OCI-LY7 (cell line): ENCODE measurements around the gene STIP1. TPM values are rescaled to one million over a fixed set of nuclear protein-coding genes. Genes with fewer than 3 reads are reported as not detected.

Experiments
- BruUV-seq: library from RNA; stranded (reverse); fragments of 400-500 nt; replicated peaks from 2 replicates; lab custom pipeline; 2021; lab: Mats Ljungman, UMichigan
- CTCF ChIA-PET: fragments of 300-600 bp; sonication (Branson Sonifier 250); formaldehyde crosslinking; loops from one replicate; lab custom pipeline; 2022; ENCODE audit warnings: antibody characterized with exemption; ENCODE audit not compliant: unreplicated experiment; lab: Charles Lee
- POLR2A ChIA-PET: fragments of 300-600 bp; sonication (Branson Sonifier 250); formaldehyde crosslinking; loops from one replicate; lab custom pipeline; 2022; ENCODE audit warnings: antibody characterized with exemption; lab: Charles Lee
- DNase-seq: peaks from one replicate; pipeline ENCODE4 v3.0.0-alpha.2; 2015; ENCODE audit warnings: low spot score
- H2AFZ ChIP-seq: fragments of 200-600 bp; sonication (generic), shearing (Covaris generic); 2 replicates; pipeline ENCODE4 v1.6.1; 2014; ENCODE audit warnings: mild to moderate bottlenecking, antibody characterized with exemption, low read length, moderate library complexity
- H3K27ac ChIP-seq: fragments of 200-600 bp; sonication (generic); 2 replicates; pipeline ENCODE4 v1.5.1; 2014; ENCODE audit warnings: mixed run types, low read depth, mild to moderate bottlenecking, moderate library complexity, low read length, inconsistent platforms; ENCODE audit not compliant: poor library complexity, severe bottlenecking
- H3K36me3 ChIP-seq: fragments of 200-600 bp; sonication (generic); 2 replicates; pipeline ENCODE4 v1.6.1; 2014; ENCODE audit warnings: mild to moderate bottlenecking, antibody characterized with exemption, low read length, moderate library complexity, mixed read lengths; ENCODE audit not compliant: insufficient read depth
- H3K4me1 ChIP-seq: fragments of 200-600 bp; sonication (generic); 2 replicates; pipeline ENCODE4 v1.5.1; 2014; ENCODE audit warnings: mild to moderate bottlenecking, low read length; ENCODE audit not compliant: insufficient read depth, poor library complexity, severe bottlenecking
- H3K4me2 ChIP-seq: fragments of 200-600 bp; sonication (generic); 2 replicates; pipeline ENCODE4 v1.6.1; 2014; ENCODE audit warnings: mild to moderate bottlenecking, low read length
- H3K4me3 ChIP-seq: fragments of 200-600 bp; sonication (generic); 2 replicates; pipeline ENCODE4 v1.5.1; 2014; ENCODE audit warnings: mild to moderate bottlenecking, low read depth, low read length; ENCODE audit not compliant: poor library complexity, severe bottlenecking
- H3K79me2 ChIP-seq: fragments of 200-600 bp; sonication (generic); 2 replicates; pipeline ENCODE4 v1.6.1; 2016; ENCODE audit warnings: low read depth, mild to moderate bottlenecking, low read length, moderate library complexity, mixed read lengths; ENCODE audit not compliant: insufficient read depth
- H3K9me2 ChIP-seq: fragments of 200-600 bp; sonication (generic); 2 replicates; pipeline ENCODE4 v1.6.1; 2016; ENCODE audit warnings: mild to moderate bottlenecking, low read length, mixed read lengths; ENCODE audit not compliant: insufficient read depth
- H3K9me3 ChIP-seq: fragments of 200-600 bp; sonication (generic); 2 replicates; pipeline ENCODE4 v1.6.1; 2014; ENCODE audit warnings: mild to moderate bottlenecking, mixed run types, low read length, mixed read lengths
- H4K20me1 ChIP-seq: fragments of 200-600 bp; sonication (generic); 2 replicates; pipeline ENCODE4 v1.6.1; 2014; ENCODE audit warnings: mild to moderate bottlenecking, antibody characterized with exemption, low read length, moderate library complexity, mixed read lengths; ENCODE audit not compliant: insufficient read depth
- EZH2phosphoT487 ChIP-seq: fragments of 200-600 bp; sonication (generic); IDR thresholded peaks from 2 replicates; pipeline ENCODE4 v1.6.1; 2018; ENCODE audit warnings: low read depth, borderline replicate concordance, mild to moderate bottlenecking, mixed run types, antibody characterized with exemption, low read length, moderate library complexity, mixed read lengths
- intact Hi-C: fragments of 100-400 bp; cut with micrococcal nuclease; formaldehyde crosslinking; loops from one replicate; pipeline ENCODE4 v1.10.0; 2022; ENCODE audit not compliant: unreplicated experiment
- total RNA-seq, 2 experiments: library from RNA; depleted of rRNA in 1 of 2; stranded (reverse); fragments of >200 nt in 1 of 2; shearing (Covaris generic) in 1 of 2; gene quantifications; 2 replicates each; pipeline ENCODE4 v1.2.3, GENCODE V29; 2014 to 2022
- TF ChIP-seq, protein P1 (sequence below): fragments of 200-600 bp; sonication (generic); conservative IDR thresholded peaks from 2 replicates; pipeline ENCODE4 v1.5.1; 2014; ENCODE audit warnings: mild to moderate bottlenecking, antibody characterized with exemption, low read length, moderate library complexity, mixed read lengths

The STIP1 gene
- total RNA-seq, 2 experiments from 2014 or later = 240 to 271 TPM

DNA sequence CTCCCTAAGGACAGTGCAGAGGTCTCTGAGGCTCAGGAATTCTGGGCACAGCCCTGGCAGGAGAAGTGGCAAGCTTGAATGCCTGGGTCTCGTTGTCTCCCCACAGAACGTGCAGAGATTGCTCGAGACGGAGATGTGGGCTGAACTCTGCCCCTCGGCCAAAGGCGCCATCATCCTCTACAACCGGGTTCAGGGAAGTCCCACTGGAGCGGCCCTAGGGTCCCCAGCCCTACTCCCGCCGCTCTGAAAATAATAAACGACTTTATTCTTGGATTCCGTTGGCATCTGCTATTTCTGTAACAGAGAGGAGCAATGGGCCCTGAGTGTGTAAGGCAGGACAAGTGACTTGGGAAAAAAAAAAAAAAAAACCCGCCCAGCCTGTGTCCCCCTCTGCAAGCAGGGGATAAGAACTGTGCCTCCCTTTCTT, 43.8 kb downstream of the STIP1 start:
- ChIA-PET POLR2A (interaction anchor here (0.7 to 1.0 kb wide), 3 partner anchors 15 to 106 kb away, joined by 4 to 6 read pairs (median 4); no protein-coding TSS in a partner anchor), CTCF (no interaction called here)
- intact Hi-C loops = loop anchor here (1.0 kb wide), 1 partner anchor 11 kb away; no protein-coding TSS in a partner anchor
- no TSS peak for BruUV-seq
- H3K9me2 ChIP-seq = no peaks in the 10 kb centered on the region
- peaks cover 4% of the 10 kb centered on the region; the same call in 1 of the 2 replicates for H3K36me3 ChIP-seq
- no peak for DNase-seq
- peak overlapping the region; percentile 94 for H3K4me2 ChIP-seq
- peak overlapping the region; percentile 66 for H3K27ac ChIP-seq
- TF ChIP-seq EZH2phosphoT487 = no peak
- TF ChIP-seq, protein P1, sequence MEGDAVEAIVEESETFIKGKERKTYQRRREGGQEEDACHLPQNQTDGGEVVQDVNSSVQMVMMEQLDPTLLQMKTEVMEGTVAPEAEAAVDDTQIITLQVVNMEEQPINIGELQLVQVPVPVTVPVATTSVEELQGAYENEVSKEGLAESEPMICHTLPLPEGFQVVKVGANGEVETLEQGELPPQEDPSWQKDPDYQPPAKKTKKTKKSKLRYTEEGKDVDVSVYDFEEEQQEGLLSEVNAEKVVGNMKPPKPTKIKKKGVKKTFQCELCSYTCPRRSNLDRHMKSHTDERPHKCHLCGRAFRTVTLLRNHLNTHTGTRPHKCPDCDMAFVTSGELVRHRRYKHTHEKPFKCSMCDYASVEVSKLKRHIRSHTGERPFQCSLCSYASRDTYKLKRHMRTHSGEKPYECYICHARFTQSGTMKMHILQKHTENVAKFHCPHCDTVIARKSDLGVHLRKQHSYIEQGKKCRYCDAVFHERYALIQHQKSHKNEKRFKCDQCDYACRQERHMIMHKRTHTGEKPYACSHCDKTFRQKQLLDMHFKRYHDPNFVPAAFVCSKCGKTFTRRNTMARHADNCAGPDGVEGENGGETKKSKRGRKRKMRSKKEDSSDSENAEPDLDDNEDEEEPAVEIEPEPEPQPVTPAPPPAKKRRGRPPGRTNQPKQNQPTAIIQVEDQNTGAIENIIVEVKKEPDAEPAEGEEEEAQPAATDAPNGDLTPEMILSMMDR = no peak
- no peaks in the 10 kb centered on the region for H3K9me3 ChIP-seq
- H4K20me1 ChIP-seq = no peaks in the 10 kb centered on the region
- H2AFZ ChIP-seq = peak overlapping the region; percentile 54; the same call in 1 of the 2 replicates
- H3K4me3 ChIP-seq = peak overlapping the region; percentile 72
- H3K79me2 ChIP-seq = peaks cover 8% of the 10 kb centered on the region; the same call in 1 of the 2 replicates
- H3K4me1 ChIP-seq = peaks cover 50% of the 10 kb centered on the region

DNA sequence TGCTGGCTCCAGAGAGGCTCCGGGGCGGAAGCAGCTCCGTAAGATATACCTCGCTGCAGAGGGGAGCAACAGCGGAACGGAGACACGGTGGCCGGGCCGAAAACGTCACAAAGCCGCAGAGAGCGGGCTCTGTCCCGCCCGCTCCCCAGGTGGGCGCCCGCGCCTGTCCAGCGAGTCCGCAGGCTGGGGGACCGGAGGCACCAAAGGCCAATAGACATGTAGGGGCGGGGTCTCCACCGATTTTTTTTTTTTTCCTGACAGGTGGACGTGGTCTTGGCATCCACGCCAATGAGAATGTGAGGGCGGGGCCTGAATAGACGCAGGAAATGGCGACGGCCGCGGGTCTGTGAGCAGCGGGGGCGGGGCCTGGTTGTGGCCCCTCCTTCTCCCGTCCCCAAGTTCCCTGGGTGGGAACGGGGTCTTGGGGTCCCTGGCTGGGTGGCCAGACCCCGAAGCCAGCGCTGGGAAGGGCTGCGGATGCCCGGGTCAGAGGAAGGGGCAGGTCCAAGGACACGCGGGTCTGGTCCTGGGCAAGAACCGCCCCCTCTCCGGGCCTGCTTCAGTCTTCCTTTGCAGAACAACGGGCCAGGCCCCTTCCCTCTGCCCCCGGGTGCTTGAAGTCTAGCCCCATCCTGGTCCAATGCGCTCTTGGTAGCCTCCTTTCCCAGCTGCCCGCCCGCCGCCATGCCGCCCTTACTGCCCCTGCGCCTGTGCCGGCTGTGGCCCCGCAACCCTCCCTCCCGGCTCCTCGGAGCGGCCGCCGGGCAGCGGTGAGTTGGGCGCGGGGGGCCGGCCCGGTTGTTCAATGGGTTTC, 44.4 kb downstream of the STIP1 start, which contains the start of gene DNAJC4:
TSS of gene DNAJC4 (plus strand) at position 378 of the 814 bp plus-strand sequence. CDS start at position 685, 307 bp downstream.
- peaks cover 8% of the 10 kb centered on the region; the same call in 1 of the 2 replicates for H3K79me2 ChIP-seq
- POLR2A ChIA-PET = interaction anchor here (0.6 to 1.0 kb wide), 3 partner anchors 11 to 1640 kb away, joined by 3 to 4 read pairs (median 4); partner anchors contain the start of gene FKBP2

More for the DNA sequence above, 44.4 kb downstream of the STIP1 start, which contains the start of gene DNAJC4:
- Histone ChIP-seq H4K20me1 (no peaks in the 10 kb centered on the region), H3K4me1 (peaks cover 50% of the 10 kb centered on the region), H2AFZ (peak within 1 kb of the TSS; percentile 54), H3K27ac (peak within 1 kb of the TSS; percentile 66), H3K4me3 (peak within 1 kb of the TSS; percentile 72), H3K9me2 (no peaks in the 10 kb centered on the region), H3K9me3 (no peaks in the 10 kb centered on the region), H3K36me3 (no peaks in the 10 kb centered on the region), H3K4me2 (peak within 1 kb of the TSS; percentile 94)
- BruUV-seq = no TSS peak
- TF ChIP-seq EZH2phosphoT487 = no peak
- TF ChIP-seq, protein P1 = no peak
- CTCF ChIA-PET = no interaction called here
- intact Hi-C loops = loop anchor here (1.0 kb wide), 1 partner anchor 10 kb away; no protein-coding TSS in a partner anchor
- peak; percentile 95 for DNase-seq
